NCI-H1694 treated with DMSO at 0.1 percent for 48 hours (cell line): ENCODE data around the gene WNK1.
"Not testable (repeated sequence)": the region's sequence is repeated elsewhere in the genome, so short reads cannot be mapped to it uniquely, and the experiment has no call there.

ENCODE experiments used
- DNase-seq: peaks from one replicate; lab custom pipeline; 2025; lab: John Stamatoyannopoulos, UW

WNK1 gene

GRCh38 chr12:751999-752694 lies at the start of gene WNK1:
TSS of gene WNK1 (plus strand) at chr12:752579. CDS start at chr12:753566, 987 bp downstream.
- peak; percentile 99 for DNase-seq

- no peak for DNase-seq
Observed at GRCh38 chr12:704516-705242, 47.7 kb upstream of the WNK1 start.

GRCh38 chr12:708084-708483 lies 44.3 kb upstream of the WNK1 start:
- DNase-seq, result not testable (repeated sequence)

GRCh38 chr12:709455-710020 lies 42.8 kb upstream of the WNK1 start:
- DNase-seq, result no peak

- no peak for DNase-seq
Observed at GRCh38 chr12:712172-712863, 40.1 kb upstream of the WNK1 start.

GRCh38 chr12:713281-713875 lies 39.0 kb upstream of the WNK1 start:
- DNase-seq, result no peak

GRCh38 chr12:716506-716905 lies 35.9 kb upstream of the WNK1 start:
- no peak for DNase-seq

- no peak for DNase-seq
Observed at GRCh38 chr12:718756-719102, 33.6 kb upstream of the WNK1 start.

- DNase-seq, result no peak
Observed at GRCh38 chr12:720231-720941, 32.0 kb upstream of the WNK1 start.

GRCh38 chr12:724194-724855 lies 28.1 kb upstream of the WNK1 start:
- no peak for DNase-seq

GRCh38 chr12:725076-725475 lies 27.3 kb upstream of the WNK1 start:
- no peak for DNase-seq

- no peak for DNase-seq
Observed at GRCh38 chr12:726281-727140, 25.9 kb upstream of the WNK1 start.

- DNase-seq, result no peak
Observed at GRCh38 chr12:727321-727720, 25.1 kb upstream of the WNK1 start.

GRCh38 chr12:728781-729180 lies 23.6 kb upstream of the WNK1 start:
- no peak for DNase-seq

GRCh38 chr12:729221-729620 lies 23.2 kb upstream of the WNK1 start:
- DNase-seq, result no peak

GRCh38 chr12:730550-730949 lies 21.8 kb upstream of the WNK1 start:
- DNase-seq, result no peak

- DNase-seq, result no peak
Observed at GRCh38 chr12:737122-737739, 15.1 kb upstream of the WNK1 start.

GRCh38 chr12:738712-739111 lies 13.7 kb upstream of the WNK1 start:
- DNase-seq, result no peak

- no peak for DNase-seq
Observed at GRCh38 chr12:739349-739748, 13.0 kb upstream of the WNK1 start.

GRCh38 chr12:740921-741320 lies 11.5 kb upstream of the WNK1 start:
- DNase-seq, result no peak
